SU-DHL-6 (cell line): ENCODE measurements around the gene CPPED1.

Experiments used
- H2AFZ ChIP-seq: fragments of 200-600 bp; sonication (generic); 2 replicates; pipeline ENCODE4 v1.6.1; 2014; ENCODE audit warnings: low read depth, mild to moderate bottlenecking, moderate library complexity, mixed read lengths, antibody characterized with exemption, low read length; ENCODE audit not compliant: severe bottlenecking
- H3F3A ChIP-seq: fragments of 200-600 bp; shearing (Covaris generic); 2 replicates; pipeline ENCODE4 v1.6.0; 2016; ENCODE audit warnings: antibody characterized with exemption, mild to moderate bottlenecking; ENCODE audit not compliant: insufficient read depth
- H3K27ac ChIP-seq: fragments of 200-600 bp; sonication (generic); 2 replicates; pipeline ENCODE4 v1.5.1; 2016; ENCODE audit warnings: low read depth, mild to moderate bottlenecking, low read length, moderate library complexity, mixed read lengths
- H3K27me3 ChIP-seq: fragments of 200-600 bp; sonication (generic), shearing (Covaris generic); 2 replicates; pipeline ENCODE4 v1.6.0; 2014; ENCODE audit warnings: mild to moderate bottlenecking, low read length
- H3K36me3 ChIP-seq: fragments of 200-600 bp; sonication (generic); 2 replicates; pipeline ENCODE4 v1.6.1; 2014; ENCODE audit warnings: mild to moderate bottlenecking, low read length, mixed read lengths
- H3K4me2 ChIP-seq: fragments of 300-600, 200-600 bp; shearing (Covaris generic), sonication (generic); 2 replicates; pipeline ENCODE4 v1.6.0; 2014; ENCODE audit warnings: low read length, low read depth, mild to moderate bottlenecking; ENCODE audit not compliant: poor library complexity, severe bottlenecking
- H3K4me3 ChIP-seq: fragments of 200-600 bp; sonication (generic); 2 replicates; pipeline ENCODE4 v1.5.1; 2014; ENCODE audit warnings: antibody characterized with exemption, low read length, mild to moderate bottlenecking, mixed read lengths; ENCODE audit not compliant: insufficient read depth, poor library complexity, severe bottlenecking
- H3K79me2 ChIP-seq: fragments of 200-600 bp; sonication (generic); 2 replicates; pipeline ENCODE4 v1.6.1; 2014; ENCODE audit warnings: mild to moderate bottlenecking, low read length, moderate library complexity; ENCODE audit not compliant: insufficient read depth
- H3K9ac ChIP-seq: fragments of 200-600 bp; sonication (generic); 2 replicates; pipeline ENCODE4 v1.7.0; 2014; ENCODE audit warnings: mild to moderate bottlenecking, low read length
- H3K9me2 ChIP-seq: fragments of 200-600 bp; sonication (generic); replicated peaks from 2 replicates; pipeline ENCODE4 v1.6.1; 2014; ENCODE audit warnings: low read length; ENCODE audit not compliant: insufficient read depth
- H3K9me3 ChIP-seq: fragments of 200-600 bp; sonication (generic); 2 replicates; pipeline ENCODE4 v1.6.1; 2014; ENCODE audit warnings: low read length, mixed read lengths; ENCODE audit not compliant: insufficient read depth
- H4K20me1 ChIP-seq: fragments of 200-600 bp; sonication (generic); 2 replicates; pipeline ENCODE4 v1.6.1; 2014; ENCODE audit warnings: low read depth, mild to moderate bottlenecking, antibody characterized with exemption, low read length, moderate library complexity, mixed read lengths
- EZH2phosphoT487 ChIP-seq: fragments of 200-600 bp; sonication (generic), shearing (Covaris generic); conservative IDR thresholded peaks from 2 replicates; pipeline ENCODE4 v1.6.1; 2018; ENCODE audit warnings: mild to moderate bottlenecking, antibody characterized with exemption, low read length, moderate library complexity, mixed read lengths
- TF ChIP-seq, protein P1 (sequence below): fragments of 200-600 bp; sonication (generic); IDR thresholded peaks from one replicate; pipeline ENCODE4 v1.5.1; 2017; ENCODE audit warnings: antibody characterized with exemption, mild to moderate bottlenecking, low read length, moderate library complexity; ENCODE audit not compliant: insufficient read depth, poor library complexity, severe bottlenecking

CPPED1 gene

GRCh38 chr16:12757546-12757945 lies 46.1 kb downstream of the CPPED1 start:
- H3K9me3 ChIP-seq: no peaks in the 10 kb centered on the region
- H3F3A ChIP-seq: no peaks in the 10 kb centered on the region
- no peaks in the 10 kb centered on the region for H3K79me2 ChIP-seq
- no peak overlapping the region for H3K9ac ChIP-seq
- TF ChIP-seq, protein P1, sequence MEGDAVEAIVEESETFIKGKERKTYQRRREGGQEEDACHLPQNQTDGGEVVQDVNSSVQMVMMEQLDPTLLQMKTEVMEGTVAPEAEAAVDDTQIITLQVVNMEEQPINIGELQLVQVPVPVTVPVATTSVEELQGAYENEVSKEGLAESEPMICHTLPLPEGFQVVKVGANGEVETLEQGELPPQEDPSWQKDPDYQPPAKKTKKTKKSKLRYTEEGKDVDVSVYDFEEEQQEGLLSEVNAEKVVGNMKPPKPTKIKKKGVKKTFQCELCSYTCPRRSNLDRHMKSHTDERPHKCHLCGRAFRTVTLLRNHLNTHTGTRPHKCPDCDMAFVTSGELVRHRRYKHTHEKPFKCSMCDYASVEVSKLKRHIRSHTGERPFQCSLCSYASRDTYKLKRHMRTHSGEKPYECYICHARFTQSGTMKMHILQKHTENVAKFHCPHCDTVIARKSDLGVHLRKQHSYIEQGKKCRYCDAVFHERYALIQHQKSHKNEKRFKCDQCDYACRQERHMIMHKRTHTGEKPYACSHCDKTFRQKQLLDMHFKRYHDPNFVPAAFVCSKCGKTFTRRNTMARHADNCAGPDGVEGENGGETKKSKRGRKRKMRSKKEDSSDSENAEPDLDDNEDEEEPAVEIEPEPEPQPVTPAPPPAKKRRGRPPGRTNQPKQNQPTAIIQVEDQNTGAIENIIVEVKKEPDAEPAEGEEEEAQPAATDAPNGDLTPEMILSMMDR: no peak
- TF ChIP-seq EZH2phosphoT487: no peak
- no peak overlapping the region for H3K4me3 ChIP-seq
- no peaks in the 10 kb centered on the region for H3K9me2 ChIP-seq
- no peak overlapping the region for H3K4me2 ChIP-seq
- H3K36me3 ChIP-seq: no peaks in the 10 kb centered on the region
- H3K27me3 ChIP-seq: no peaks in the 10 kb centered on the region
- H2AFZ ChIP-seq: no peak overlapping the region
- H4K20me1 ChIP-seq: no peaks in the 10 kb centered on the region
- H3K27ac ChIP-seq: no peak overlapping the region

- TF ChIP-seq, protein P1: no peak
- no peak for TF ChIP-seq EZH2phosphoT487
- H3K27me3 ChIP-seq: no peaks in the 10 kb centered on the region
- no peak overlapping the region for H3K9ac ChIP-seq
- no peaks in the 10 kb centered on the region for H4K20me1 ChIP-seq
- no peaks in the 10 kb centered on the region for H3K36me3 ChIP-seq
- H3K27ac ChIP-seq: no peak overlapping the region
- no peaks in the 10 kb centered on the region for H3F3A ChIP-seq
- no peak overlapping the region for H3K4me2 ChIP-seq
- no peaks in the 10 kb centered on the region for H3K79me2 ChIP-seq
- H3K9me2 ChIP-seq: no peaks in the 10 kb centered on the region
- H3K4me3 ChIP-seq: no peak overlapping the region
- no peaks in the 10 kb centered on the region for H3K9me3 ChIP-seq
- H2AFZ ChIP-seq: no peak overlapping the region
These were observed 48.7 kb downstream of the CPPED1 start for GRCh38 chr16:12754824-12755543.

- H3K36me3 ChIP-seq: no peaks in the 10 kb centered on the region
- H3K4me3 ChIP-seq: no peak overlapping the region
- no peaks in the 10 kb centered on the region for H4K20me1 ChIP-seq
- no peak overlapping the region for H3K4me2 ChIP-seq
- no peaks in the 10 kb centered on the region for H3K9me2 ChIP-seq
- H2AFZ ChIP-seq: no peak overlapping the region
- no peak overlapping the region for H3K9ac ChIP-seq
- TF ChIP-seq EZH2phosphoT487: no peak
- H3K9me3 ChIP-seq: no peaks in the 10 kb centered on the region
- no peaks in the 10 kb centered on the region for H3F3A ChIP-seq
- H3K27me3 ChIP-seq: no peaks in the 10 kb centered on the region
- H3K27ac ChIP-seq: no peak overlapping the region
- H3K79me2 ChIP-seq: no peaks in the 10 kb centered on the region
These were observed 50.3 kb downstream of the CPPED1 start for GRCh38 chr16:12753203-12754023.

DNA sequence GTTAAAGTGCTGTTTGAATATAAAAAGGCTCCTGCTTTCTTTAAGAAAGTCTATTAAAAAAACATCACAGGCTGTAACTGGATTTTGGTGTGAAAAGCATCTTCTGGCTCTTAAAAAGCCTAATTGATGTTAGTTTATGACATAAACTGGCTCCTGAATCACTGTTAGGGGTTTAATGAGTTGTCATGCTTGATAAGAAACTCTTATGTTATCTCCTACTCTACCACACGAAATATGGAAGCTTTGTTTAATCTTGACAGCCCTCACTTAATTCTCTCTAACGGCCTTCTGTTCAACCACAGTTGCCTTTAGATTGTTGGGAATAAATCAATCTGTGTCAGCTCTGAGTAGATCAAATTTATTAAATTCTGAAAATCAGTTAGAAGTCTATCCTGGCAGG lies 51.5 kb downstream of the CPPED1 start:
- H3K79me2 ChIP-seq: no peaks in the 10 kb centered on the region
- no peak overlapping the region for H3K9ac ChIP-seq
- H3F3A ChIP-seq: no peaks in the 10 kb centered on the region
- H3K9me3 ChIP-seq: no peaks in the 10 kb centered on the region
- H3K9me2 ChIP-seq: no peaks in the 10 kb centered on the region
- no peaks in the 10 kb centered on the region for H3K27me3 ChIP-seq
- no peaks in the 10 kb centered on the region for H4K20me1 ChIP-seq
- H3K4me2 ChIP-seq: no peak overlapping the region
- H2AFZ ChIP-seq: no peak overlapping the region
- TF ChIP-seq, protein P1: no peak
- TF ChIP-seq EZH2phosphoT487: no peak
- no peak overlapping the region for H3K4me3 ChIP-seq
- no peak overlapping the region for H3K27ac ChIP-seq
- no peaks in the 10 kb centered on the region for H3K36me3 ChIP-seq
